Peyer's patch (tissue), 4 donors: ENCODE data around the gene KNSTRN. TPM values are rescaled to one million over a fixed set of nuclear protein-coding genes. Genes with fewer than 3 reads are reported as not detected.

Experiments
- DNase-seq, 3 donors: peaks; one replicate each; pipeline ENCODE4 v3.0.0-alpha.2; 2017 to 2019
- H3K27ac ChIP-seq, 4 donors: fragments of 200-600 bp; sonication (generic); one replicate each; pipeline ENCODE4 v1.5.1; 2016 to 2019
- H3K27me3 ChIP-seq, 2 donors: fragments of 200-600 bp; sonication (generic); one replicate each; pipeline ENCODE4 v1.5.1; 2019
- H3K36me3 ChIP-seq, 3 donors: fragments of 200-600 bp; sonication (generic); one replicate each; pipeline ENCODE4 v1.5.1; 2016 to 2019
- H3K4me1 ChIP-seq, 4 donors: fragments of 200-600 bp; sonication (generic); one replicate each; pipeline ENCODE4 v1.5.1; 2016 to 2019
- H3K4me3 ChIP-seq, 4 donors: fragments of 200-600 bp; sonication (generic); 1 replicate in 3 of 4; 2 replicates in 1 of 4; pipeline ENCODE4 v1.5.1; 2016 to 2019; ENCODE audit warnings: mild to moderate bottlenecking in 1 of 4
- H3K9me3 ChIP-seq, 4 donors: fragments of 200-600 bp; sonication (generic); one replicate each; pipeline ENCODE4 v1.5.1; 2016 to 2019; ENCODE audit warnings: mild to moderate bottlenecking in 1 of 4
- CTCF ChIP-seq, 6 experiments: fragments of 450-650 bp in 4 of 6; fragments of 200-600 bp in 2 of 6; sonication (generic) in 1 of 6; IDR thresholded peaks; one replicate each; pipeline ENCODE4 v1.5.1; 2017 to 2019; ENCODE audit warnings: antibody characterized with exemption in 6 of 6, mild to moderate bottlenecking in 3 of 6, moderate library complexity in 1 of 6
- POLR2A ChIP-seq, 2 donors: fragments of 450-650 bp; IDR thresholded peaks; one replicate each; pipeline ENCODE4 v1.5.1; 2017; ENCODE audit warnings: antibody characterized with exemption in 2 of 2, mild to moderate bottlenecking in 2 of 2, moderate library complexity in 2 of 2
- total RNA-seq, 4 donors: library from RNA; depleted of rRNA; stranded (reverse); fragments of >200 nt; gene quantifications; one replicate each; pipeline ENCODE4 v1.1.0, GENCODE V29; 2016

The KNSTRN gene
- total RNA-seq, 4 donors from 2014 or later = 4.7 to 63.5 (median 6.5) TPM

DNA sequence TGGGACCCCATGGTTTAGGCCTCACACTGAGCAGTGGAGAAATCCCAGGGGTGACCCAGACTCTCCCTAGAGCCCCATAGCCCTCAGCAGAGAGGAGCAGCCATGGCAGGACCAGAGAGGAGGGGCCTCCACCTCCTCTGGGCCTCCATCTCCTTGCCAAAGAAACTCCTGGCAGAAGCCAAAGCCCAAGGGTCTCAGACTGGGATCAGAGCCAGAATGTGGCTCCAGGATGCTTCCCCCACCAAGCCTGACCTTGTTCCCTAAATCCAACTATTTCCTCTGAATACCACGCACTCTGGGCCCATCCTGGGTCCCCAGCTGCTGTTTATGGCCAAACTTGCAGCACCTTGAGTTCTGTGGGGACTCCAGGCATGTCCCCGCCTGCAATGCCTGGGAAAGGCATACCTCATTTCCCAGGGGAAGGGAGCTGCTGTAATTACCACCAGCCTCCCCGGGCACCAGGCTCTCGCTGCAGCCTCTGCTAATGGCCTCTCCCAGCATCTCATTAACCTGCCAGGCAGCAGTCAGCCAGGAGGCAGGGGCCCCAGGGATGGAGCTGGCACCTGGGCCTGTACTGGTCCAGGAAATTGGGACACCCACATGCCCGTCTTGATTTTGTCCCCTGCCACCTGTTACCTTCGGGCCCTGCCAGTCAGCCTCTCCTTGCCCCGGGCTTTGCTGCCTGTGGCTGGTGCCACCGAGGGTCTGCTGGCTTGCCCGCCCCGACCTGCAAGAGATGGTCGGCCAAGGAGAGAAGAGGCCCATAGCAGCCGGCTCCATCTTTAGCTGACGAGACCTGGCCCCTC is 46.4 kb upstream of the KNSTRN start:
- DNase-seq = no peak
- TF ChIP-seq POLR2A (IDR thresholded peaks at IDR 0.05) = no peak
- Histone ChIP-seq H3K4me3 (no peak overlapping the region), H3K4me1 (peaks cover 4 to 88% (median 12%) of the 10 kb centered on the region in 4 donors), H3K27ac (peak overlapping the region in 2 of 4 donors; percentile 78 to 81), H3K36me3 (peaks cover 0 to 14% (median 0%) of the 10 kb centered on the region in 3 donors), H3K27me3 (no peaks in the 10 kb centered on the region), H3K9me3 (no peaks in the 10 kb centered on the region)

GRCh38 chr15:40336744-40337122 is 45.8 kb upstream of the KNSTRN start:
- no peak overlapping the region for H3K4me3 ChIP-seq
- no peak for TF ChIP-seq POLR2A (IDR thresholded peaks at IDR 0.05)
- TF ChIP-seq CTCF (IDR thresholded peaks at IDR 0.05) = no peak
- H3K27ac ChIP-seq = peak overlapping the region in 1 of 4 donors; percentile 6
- H3K9me3 ChIP-seq = no peaks in the 10 kb centered on the region
- H3K27me3 ChIP-seq = no peaks in the 10 kb centered on the region
- H3K4me1 ChIP-seq = peaks cover 4 to 93% (median 12%) of the 10 kb centered on the region in 4 donors
- peaks cover 0 to 14% (median 0%) of the 10 kb centered on the region in 3 donors for H3K36me3 ChIP-seq
- DNase-seq = peak in 2 of 3 donors; percentile 40 to 63

DNA sequence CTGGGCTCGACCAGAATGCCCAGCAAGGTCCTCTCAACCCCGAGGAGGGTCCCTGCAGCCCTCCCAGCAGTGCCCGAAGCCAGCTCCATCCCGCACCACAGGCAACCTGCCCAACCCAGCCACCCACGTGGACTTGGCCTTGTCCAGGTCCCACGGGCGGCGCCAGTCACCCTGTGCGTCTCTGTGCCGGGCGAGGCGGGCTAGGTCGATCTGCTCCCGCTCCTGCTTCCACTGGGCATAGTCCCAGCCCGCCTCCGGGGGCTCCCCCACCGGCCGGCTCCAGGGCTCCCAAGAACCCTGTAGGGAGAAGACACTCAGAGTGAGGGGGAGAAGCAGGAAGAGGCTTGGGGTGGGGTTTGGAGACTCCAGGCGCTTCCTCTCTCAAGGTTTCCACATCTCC is 44.9 kb upstream of the KNSTRN start:
- Histone ChIP-seq H3K27ac (peak overlapping the region in 3 of 4 donors; percentile 5 to 92 (median 31)), H3K9me3 (no peaks in the 10 kb centered on the region), H3K36me3 (peaks cover 0 to 14% (median 0%) of the 10 kb centered on the region in 3 donors), H3K27me3 (no peaks in the 10 kb centered on the region), H3K4me3 (no peak overlapping the region), H3K4me1 (peaks cover 4 to 92% (median 12%) of the 10 kb centered on the region in 4 donors)
- peak in 1 of 3 donors; percentile 50 for DNase-seq
- TF ChIP-seq POLR2A (IDR thresholded peaks at IDR 0.05) (no peak), CTCF (IDR thresholded peaks at IDR 0.05) (no peak)

DNA sequence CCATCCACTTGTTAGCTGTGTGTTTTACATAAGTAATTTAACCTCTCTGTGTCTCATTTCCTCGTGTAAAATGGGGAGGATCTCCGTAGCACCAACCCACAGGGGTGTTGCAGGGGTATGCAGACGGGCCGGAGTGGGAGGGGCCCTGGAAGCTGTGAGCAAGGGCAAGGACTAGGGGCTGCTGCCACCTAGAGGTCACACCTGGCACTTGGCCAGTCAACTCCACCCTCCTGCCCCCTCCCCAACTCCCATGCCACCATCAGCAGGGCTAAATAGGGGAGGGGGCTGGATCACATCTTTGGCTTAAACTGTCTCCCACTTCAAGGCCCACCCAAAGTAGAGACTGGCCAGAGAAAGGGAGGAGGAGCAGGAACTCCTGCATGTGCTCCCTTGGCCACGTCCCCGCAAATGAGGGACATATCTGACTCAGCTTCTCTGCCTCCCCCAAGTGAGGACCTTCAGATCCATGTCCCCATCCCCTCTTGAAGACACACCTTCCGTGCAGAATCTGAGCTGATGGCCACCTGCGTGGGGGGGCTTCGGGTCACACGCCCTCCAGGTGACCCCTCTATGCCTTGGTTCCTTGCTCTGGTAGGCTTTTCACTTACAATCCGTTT is 44.4 kb upstream of the KNSTRN start:
- H3K4me1 ChIP-seq = peaks cover 4 to 91% (median 12%) of the 10 kb centered on the region in 4 donors
- DNase-seq = peak; percentile 81 to 90 (median 81)
- no peaks in the 10 kb centered on the region for H3K9me3 ChIP-seq
- peaks cover 0 to 14% (median 0%) of the 10 kb centered on the region in 3 donors for H3K36me3 ChIP-seq
- peak overlapping the region in 1 of 4 donors; percentile 55 for H3K4me3 ChIP-seq
- peak overlapping the region in 3 of 4 donors; percentile 31 to 92 (median 71) for H3K27ac ChIP-seq
- no peaks in the 10 kb centered on the region for H3K27me3 ChIP-seq
- TF ChIP-seq CTCF (IDR thresholded peaks at IDR 0.05) = peak; percentile 37 to 84 (median 72)
- no peak for TF ChIP-seq POLR2A (IDR thresholded peaks at IDR 0.05)

DNA sequence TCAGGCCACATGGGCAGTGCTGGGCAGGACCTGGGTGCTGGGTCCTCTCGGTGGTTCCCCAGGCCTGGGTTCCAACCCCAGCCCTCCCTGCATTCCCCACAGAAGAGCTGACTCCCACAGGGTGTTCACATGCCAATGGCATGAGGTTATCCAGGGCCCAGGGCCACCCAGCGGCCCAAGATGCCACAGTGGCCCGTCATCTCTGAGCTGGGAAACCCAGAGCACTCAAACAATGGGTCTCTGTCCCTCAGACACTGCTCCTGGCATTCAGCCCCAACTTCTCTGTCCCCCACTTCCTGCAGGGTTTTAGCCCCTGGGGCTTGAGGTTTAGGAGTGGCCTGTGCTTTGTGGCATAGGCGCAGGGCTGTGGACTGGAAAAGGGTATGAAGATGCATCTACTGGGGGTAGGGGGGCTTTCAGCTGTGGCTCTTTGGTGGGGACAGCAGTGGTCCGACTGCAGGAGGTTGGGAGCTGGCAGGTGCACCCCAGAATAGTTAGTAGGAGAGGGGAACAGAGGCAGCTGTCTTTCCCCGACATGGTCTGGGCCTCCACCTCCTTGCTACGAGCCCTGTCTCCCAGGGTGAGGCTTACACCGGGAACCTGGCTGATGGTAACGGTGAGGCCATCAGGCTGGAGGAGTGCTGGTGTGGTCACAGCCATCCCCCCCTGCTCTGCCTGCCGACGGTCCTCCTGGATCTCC is 43.5 kb upstream of the KNSTRN start:
- no peaks in the 10 kb centered on the region for H3K9me3 ChIP-seq
- peak overlapping the region in 2 of 4 donors; percentile 55 to 59 for H3K4me3 ChIP-seq
- DNase-seq = peak in 1 of 3 donors; percentile 53
- H3K27ac ChIP-seq = peak overlapping the region; percentile 71 to 94 (median 88)
- TF ChIP-seq POLR2A (IDR thresholded peaks at IDR 0.05) = no peak
- no peak for TF ChIP-seq CTCF (IDR thresholded peaks at IDR 0.05)
- peaks cover 0 to 14% (median 0%) of the 10 kb centered on the region in 3 donors for H3K36me3 ChIP-seq
- H3K27me3 ChIP-seq = no peaks in the 10 kb centered on the region
- H3K4me1 ChIP-seq = peaks cover 4 to 95% (median 12%) of the 10 kb centered on the region in 4 donors
